NOMO-1 (cell line): ENCODE measurements around the gene MDM2.
"Not testable (repeated sequence)": the region's sequence is repeated elsewhere in the genome, so short reads cannot be mapped to it uniquely, and the experiment has no call there.

Source experiments
- DNase-seq, 2 experiments: peaks; one replicate each; lab custom pipeline; 2025; ENCODE audit not compliant: unreplicated experiment in 2 of 2; lab: John Stamatoyannopoulos, UW

Gene MDM2

DNA sequence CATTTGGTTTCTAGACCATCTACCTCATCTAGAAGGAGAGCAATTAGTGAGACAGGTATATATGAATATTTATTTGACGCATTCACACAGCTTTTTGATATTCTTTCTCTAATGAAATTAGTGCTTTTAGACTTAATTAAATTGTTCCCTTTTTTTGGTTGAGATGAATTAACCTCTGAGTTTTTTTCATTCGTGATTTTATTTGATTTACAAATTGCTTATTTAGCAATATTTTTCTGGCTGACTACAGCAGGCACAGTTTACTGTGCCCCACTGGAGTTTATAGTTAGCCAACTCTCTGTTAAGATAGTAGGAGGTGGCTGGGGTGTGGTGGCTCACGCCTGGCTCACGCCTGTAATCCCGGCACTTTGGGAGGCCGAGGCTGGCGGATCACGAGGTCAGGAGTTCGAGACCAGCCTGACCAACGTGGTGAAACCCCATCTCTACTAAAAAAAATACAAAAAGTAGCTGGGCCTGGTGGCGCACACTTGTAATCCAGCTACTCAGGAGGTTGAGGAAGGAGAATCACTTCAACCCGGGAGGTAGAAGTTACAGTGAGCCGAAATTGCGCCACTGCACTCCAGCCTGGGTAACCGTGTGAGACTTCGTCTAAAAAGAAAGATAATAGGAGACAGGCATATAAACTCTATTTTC, 16.7 kb downstream of the MDM2 start:
- DNase-seq: no peak

DNA sequence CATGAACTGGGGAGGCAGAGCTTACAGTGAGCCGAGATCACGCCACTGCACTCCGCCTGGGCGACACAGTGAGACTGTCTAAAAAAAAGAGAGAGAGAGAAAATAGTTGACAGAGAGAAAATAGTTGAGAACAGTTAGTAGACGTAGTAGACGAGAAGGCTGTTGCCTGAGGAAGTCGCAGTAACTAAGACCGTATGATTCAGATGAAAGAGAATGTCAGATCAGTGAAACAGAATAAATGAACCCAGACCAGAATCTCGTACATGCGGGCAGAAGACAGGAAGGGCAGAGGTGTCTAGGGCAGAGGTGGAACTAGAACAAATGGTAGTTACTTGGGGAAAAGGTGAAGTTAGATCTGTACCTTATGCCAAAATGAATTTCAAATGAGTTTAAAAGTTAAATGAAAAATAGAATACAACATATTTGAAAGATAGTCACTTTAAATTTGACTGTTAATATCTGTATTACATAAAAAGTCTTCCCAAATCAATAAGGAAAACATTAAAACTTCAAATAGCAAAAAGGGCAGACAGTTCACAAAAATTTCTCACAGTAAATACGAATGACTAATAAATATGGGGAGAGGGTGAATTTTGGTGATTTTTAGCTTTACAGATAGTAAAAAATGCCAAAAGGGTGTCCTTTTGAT, 17.7 kb downstream of the MDM2 start:
- no peak for DNase-seq

DNA sequence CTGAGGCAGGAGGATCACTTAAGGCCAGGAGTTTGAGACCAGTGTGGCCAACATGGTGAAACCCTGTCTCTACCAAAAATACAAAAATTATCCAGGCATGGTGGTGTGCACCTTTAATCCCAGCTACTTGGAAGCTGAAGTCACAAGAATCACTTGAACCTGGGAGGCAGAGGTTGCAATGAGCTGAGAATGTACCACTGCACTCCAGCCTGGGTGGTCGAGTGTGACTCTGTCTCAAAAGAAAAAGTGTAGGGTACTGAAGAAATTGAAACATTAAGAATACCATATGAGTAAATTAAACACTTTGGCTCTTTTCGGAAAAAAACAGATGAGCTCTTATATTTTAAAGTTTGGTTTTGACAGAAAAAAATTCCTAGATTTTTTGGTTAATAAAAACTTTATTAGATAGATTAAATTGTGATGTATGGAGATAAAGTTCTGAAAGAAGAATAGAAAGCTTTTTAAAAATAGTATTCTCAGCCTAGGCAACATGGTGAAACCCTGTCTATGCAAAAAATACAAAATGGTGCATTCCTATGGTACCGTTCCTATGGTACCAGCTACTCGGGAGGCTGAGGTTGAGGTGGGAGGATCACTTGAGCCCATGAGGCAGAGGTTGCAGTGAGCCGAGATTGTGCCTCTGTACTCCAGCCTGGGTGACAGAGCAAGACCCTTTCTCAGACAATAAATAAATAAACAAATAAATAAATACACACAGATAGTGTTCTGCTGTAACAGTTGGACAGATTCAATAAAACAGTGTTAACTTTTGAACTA, 20.1 kb downstream of the MDM2 start:
- no peak for DNase-seq

DNA sequence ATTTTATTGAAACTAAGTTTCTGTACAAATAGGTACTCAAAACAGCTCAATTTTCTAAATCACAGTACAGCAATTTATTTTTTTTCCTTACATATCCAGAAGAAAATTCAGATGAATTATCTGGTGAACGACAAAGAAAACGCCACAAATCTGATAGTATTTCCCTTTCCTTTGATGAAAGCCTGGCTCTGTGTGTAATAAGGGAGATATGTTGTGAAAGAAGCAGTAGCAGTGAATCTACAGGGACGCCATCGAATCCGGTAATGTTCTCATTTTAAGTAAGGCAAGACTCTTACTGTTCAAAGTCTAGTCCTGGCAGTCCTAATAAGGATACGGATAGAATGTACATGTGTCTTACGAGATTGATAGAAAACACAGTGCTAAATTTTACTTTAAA, 20.7 kb downstream of the MDM2 start:
- DNase-seq: no peak

DNA sequence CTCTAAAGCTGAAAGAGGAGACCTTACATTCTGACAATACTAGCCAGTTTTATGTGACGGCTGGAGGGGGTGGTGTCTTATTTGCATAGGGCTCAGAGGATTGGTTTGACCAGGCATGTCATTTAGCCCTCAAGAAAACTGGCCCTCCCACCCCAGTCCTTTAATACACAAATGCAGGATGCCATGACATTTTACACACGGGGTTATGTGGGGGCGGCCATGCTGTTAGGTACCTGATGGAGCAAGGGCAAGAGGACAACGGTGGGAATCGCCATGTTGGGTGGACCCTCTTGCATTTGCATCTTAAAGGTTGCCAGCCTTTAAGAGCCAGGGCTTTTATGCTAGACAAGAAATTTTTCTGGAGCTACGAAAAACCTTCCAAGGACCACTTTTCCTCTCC, 23.3 kb downstream of the MDM2 start:
- DNase-seq: no peak

DNA sequence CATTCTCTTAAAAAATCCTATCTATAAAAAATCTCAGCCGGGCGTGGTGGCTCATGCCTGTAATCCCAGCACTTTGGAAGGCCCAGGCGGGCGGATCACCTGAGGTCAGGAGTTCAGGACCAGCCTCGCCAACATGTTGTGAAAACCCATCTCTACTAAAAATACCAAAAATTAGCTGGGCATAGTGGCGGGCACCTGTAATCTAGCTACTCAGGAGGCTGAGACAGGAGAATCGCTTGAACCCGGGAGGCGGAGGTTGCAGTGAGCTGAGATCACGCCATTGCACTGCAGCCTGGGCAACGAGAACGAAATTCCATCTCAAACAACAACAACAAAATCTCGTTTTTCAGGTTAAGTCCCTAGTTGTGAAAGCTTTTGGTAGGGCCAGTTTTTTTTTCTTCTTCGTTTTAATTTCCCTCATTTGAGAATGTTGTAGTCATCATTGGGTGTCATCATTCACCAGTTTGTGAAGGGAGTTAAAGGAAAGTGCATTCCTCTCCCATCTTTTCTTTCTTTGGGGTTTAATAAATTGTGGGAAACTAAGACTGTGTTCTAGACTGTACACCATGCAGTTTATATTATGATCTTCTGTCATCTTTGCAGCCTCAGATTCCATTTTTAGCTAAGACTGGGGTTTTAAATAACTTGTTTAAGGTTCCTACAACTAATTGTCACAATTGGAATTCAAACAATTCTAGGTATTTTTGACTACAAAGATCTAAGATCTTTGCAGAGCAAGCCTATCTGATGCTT, 23.9 kb downstream of the MDM2 start:
- no peak for DNase-seq

DNA sequence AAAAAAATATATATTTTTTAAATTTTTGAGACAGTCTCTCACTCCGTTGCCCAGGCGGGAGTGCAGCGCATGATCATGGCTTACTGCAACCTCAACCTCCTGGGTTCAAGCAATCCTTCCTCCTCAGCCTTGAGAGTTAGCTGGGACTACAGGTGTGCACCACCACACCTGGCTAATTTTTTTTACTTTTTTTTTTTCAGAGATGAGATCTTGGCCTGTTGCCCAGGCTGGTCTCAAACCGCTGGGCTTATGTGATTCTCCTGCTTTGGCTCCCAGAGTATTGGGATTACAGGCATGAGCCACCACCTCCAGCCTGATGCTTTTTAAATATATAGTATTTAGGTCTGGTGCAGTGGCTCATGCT, 24.5 kb downstream of the MDM2 start:
- no peak for DNase-seq

DNA sequence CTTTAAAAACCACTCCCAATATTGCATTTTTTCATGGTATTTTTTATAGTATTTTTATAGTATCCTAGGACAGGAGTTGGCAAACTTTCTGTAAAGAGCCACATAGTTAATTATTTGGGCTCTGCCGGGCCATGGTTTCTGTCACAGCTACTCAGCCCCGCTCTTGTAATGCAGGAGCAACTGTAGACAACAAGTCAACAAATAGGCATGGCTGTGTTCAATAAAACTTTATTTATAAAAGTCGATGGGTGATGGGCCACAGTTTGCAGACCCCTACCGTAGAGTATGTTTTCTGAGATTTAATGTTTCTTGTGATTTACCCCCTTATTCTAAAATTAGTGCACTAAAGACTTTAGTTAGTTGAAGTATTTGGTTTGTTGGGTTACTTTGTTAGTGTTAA, 25.5 kb downstream of the MDM2 start:
- no peak for DNase-seq

DNA sequence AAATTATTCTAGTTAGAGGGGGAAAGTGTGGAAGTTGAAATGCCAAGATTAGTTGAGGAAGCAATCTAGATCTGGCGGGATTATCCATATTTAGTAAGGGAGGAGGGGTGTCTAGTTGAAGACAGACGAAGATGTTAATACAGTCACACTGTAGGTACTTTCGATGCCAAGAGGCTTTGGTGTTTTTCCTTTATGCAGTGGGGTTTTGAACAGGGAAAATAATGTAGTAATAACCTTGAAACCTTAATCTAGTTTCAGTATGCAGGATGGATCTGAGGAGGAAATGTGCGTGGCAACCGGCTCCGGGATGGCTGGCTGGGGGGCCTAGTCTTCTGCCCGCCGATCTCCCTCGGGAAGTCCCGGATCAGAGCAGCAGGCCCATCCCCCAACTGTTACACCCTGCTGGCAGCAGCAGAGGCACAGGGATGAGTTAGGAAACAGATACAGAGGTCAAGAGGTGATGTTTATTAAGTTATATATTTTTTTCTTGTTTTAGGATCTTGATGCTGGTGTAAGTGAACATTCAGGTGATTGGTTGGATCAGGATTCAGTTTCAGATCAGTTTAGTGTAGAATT, 27.4 kb downstream of the MDM2 start:
- DNase-seq: no peak

DNA sequence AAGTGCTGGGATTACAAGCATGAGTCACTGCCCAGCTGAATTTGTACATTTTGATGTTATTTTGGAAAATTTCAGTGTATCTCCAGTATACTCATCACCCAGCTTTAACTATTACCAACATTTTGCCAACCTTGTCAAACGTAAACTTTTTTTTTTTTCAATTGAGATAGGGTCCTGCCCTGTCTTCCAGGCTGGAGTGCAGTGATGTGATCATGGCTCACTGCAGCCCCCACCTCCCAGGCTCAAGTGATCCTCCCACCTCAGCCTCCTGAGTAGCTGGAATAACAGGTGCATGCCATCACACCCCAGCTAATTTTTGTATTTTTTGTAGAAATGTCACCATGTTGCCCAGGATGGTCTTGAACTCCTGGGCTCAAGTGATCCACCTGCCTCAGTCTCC, 29.2 kb downstream of the MDM2 start:
- DNase-seq: no peak

DNA sequence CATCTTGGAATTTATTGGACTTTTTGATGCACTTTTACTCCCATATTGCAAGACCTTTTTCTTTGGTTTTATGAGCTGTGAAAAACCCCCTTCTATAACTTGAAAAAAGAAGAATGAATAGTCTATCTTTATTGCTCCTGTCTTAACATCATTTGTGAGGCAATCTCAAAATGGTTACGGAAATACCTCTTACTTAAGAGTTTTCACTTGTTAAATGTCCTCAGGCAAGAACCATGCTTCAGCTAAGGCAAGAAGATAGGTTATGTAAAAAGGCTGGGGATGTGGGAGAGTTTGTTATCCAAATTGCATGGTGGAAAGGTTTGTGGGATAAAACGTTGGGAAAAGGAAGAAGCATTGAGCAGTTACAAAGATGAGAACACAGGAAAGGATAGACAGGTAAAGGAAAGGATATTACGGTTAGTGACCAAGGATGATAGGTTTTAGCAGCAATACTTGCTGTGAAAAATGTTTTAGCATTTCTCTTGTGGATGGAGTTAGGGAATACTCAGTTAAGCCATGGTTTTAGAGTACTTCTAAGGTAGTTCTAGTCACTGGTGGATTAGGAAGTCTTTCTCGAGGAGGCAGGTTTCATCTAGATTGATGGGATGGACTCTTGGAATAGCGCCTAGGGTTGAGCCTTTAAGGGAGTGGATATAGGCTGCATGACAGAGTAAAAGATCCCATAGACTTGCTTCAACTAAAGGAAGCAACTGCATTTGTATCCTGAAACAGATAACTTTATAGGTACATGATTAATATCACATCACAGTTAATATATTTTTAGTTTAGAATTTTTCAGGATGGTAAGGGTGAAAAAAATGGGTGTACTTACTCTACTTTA, 30.3 kb downstream of the MDM2 start:
- DNase-seq: no peak

DNA sequence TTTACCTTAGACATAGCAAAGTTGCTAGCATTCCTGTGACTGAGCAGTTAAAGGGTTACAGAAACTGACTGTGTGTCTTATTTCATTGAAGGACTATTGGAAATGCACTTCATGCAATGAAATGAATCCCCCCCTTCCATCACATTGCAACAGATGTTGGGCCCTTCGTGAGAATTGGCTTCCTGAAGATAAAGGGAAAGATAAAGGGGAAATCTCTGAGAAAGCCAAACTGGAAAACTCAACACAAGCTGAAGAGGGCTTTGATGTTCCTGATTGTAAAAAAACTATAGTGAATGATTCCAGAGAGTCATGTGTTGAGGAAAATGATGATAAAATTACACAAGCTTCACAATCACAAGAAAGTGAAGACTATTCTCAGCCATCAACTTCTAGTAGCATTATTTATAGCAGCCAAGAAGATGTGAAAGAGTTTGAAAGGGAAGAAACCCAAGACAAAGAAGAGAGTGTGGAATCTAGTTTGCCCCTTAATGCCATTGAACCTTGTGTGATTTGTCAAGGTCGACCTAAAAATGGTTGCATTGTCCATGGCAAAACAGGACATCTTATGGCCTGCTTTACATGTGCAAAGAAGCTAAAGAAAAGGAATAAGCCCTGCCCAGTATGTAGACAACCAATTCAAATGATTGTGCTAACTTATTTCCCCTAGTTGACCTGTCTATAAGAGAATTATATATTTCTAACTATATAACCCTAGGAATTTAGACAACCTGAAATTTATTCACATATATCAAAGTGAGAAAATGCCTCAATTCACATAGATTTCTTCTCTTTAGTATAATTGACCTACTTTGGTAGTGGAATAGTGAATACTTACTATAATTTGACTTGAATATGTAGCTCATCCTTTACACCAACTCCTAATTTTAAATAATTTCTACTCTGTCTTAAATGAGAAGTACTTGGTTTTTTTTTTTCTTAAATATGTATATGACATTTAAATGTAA, 31.5 kb downstream of the MDM2 start:
- no peak for DNase-seq

DNA sequence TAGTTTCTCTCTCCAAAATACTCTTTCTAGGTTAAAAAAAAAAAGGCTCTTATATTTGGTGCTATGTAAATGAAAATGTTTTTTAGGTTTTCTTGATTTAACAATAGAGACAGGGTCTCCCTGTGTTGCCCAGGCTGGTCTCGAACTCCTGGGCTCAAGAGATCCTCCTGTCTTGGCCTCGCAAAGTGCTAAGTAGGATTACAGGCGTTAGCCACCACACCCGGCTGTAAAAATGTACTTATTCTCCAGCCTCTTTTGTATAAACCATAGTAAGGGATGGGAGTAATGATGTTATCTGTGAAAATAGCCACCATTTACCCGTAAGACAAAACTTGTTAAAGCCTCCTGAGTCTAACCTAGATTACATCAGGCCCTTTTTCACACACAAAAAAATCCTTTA, 33.2 kb downstream of the MDM2 start:
- DNase-seq: not testable (repeated sequence)

DNA sequence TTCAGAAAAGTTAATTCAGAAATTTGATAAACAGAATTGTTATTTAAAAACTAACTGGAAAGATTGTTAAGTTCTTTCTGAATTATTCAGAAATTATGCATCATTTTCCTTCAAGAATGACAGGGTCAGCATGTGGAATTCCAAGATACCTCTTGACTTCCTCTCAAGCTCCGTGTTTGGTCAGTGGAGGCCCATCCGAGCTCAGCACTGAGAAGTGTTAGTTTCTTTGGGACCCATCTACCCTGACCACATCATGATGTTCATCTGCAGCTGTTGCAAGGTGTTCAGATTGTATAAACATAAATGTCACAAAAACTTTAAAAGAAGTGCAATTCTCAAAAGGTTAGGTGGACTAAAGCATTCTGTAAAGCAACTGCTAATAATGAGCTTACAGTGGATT, 33.7 kb downstream of the MDM2 start:
- no peak for DNase-seq

DNA sequence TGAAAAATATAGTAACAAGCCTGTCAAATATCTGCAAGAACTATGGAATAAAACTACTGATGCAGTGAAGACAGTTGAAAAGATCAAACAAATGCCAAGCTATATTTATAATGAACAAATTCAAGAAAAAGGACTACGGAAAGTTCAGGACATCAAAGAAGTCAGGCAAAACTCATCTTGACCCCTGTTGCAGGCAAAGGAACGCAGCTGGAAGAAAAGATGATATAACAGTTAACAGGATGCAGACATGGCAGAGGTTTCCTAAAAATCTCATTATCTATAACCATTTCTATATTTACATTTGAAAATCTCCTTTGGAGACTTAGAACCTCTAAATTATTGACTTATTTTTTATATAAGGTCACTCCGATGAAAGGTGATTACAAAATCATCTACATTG, 34.1 kb downstream of the MDM2 start:
- no peak for DNase-seq

DNA sequence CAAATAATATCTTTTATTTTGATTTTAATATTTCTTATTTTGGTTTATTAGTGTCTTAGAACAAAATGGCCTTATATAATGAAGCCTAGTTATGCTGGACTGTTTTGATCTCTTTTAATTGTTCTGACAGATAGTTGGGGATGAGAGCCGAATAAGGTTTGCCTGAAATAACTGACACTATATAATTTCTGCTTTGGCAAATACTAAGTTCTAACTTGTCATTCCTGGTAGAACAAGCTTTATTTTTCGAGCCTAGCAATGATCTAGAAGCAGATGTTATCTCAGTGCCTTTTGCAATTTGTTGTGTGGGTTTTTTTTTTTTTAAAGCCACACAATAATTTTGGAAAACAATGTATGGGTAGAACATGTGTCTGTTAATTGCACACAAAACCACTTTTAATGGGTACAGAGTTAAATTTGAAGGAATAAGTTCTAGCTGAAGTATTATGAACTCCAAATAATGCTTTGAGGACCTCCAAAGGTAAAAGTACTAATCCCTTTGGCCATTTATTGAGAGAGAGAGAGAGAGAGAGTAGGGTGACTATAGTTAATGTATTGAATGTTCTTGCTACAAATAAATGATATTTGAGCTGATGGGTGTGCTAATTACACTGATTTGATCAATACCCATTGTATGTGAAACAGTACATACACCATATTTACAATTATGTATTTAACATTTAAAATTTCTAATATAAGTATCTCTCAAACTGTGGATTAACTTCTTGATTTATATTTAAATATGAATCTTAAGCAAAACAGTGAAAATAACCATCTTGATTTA, 35.0 kb downstream of the MDM2 start:
- no peak for DNase-seq

DNA sequence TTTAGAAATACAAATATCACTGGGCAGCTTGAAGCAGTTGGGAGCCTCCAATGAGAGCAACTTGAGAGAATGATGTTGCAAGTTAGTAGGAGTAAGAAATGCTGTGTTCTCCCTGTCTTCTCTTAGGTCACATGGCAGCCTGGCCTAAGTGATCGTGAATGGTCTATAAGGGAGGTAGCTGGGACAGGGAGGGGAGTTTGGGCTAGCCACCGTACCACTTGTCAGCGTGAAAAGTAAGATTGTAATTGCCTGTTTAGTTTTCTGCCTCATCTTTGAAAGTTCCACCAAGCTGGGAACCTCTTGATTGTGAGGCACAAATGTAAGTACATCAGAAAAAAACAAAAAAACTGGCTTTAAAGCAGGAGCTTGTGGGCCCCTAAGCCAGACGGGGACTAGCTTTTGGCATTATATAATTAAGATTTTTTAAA, 36.4 kb downstream of the MDM2 start:
- DNase-seq: no peak
